K562 (cell line): ENCODE measurements around the gene DCTN5. TPM values are rescaled to one million over a fixed set of nuclear protein-coding genes. Genes with fewer than 3 reads are reported as not detected.

Experiments used
- ASH1L ChIP-seq: fragments of 450-650 bp; IDR thresholded peaks from 2 replicates; pipeline ENCODE4 v1.6.1; 2018; ENCODE audit warnings: borderline replicate concordance, mild to moderate bottlenecking, low read depth; ENCODE audit not compliant: partially characterized antibody
- ATF4 ChIP-seq: fragments of 450-650 bp; formaldehyde crosslinking; IDR thresholded peaks from 2 replicates; pipeline ENCODE4 v1.4.0; 2022; ENCODE audit warnings: mild to moderate bottlenecking, moderate library complexity
- ETS1 ChIP-seq: conservative IDR thresholded peaks from 2 replicates; pipeline ENCODE4 v1.6.1; 2011; ENCODE audit warnings: low read depth, mild to moderate bottlenecking, low read length; ENCODE audit not compliant: control insufficient read depth
- GABPA ChIP-seq: fragments of 200-800 bp; sonication (Bioruptor generic); conservative IDR thresholded peaks from 2 replicates; pipeline ENCODE4 v1.6.1; 2016; ENCODE audit warnings: low read depth, missing genetic modification characterization, missing compliant biosample characterization
- JUNB ChIP-seq: fragments of 450-650 bp; formaldehyde crosslinking; conservative IDR thresholded peaks from 2 replicates; pipeline ENCODE4 v1.4.0; 2020; ENCODE audit warnings: mild to moderate bottlenecking
- LEF1 ChIP-seq: fragments of 450-650 bp; IDR thresholded peaks from 2 replicates; pipeline ENCODE4 v1.6.1; 2016; ENCODE audit warnings: mild to moderate bottlenecking
- PML ChIP-seq: IDR thresholded peaks from 2 replicates; pipeline ENCODE4 v1.6.1; 2012; ENCODE audit warnings: low read length, inconsistent platforms
- POLR2H ChIP-seq: IDR thresholded peaks from 2 replicates; pipeline ENCODE4 v1.6.1; 2016; ENCODE audit warnings: missing genetic modification characterization, low read depth, mild to moderate bottlenecking, control low read depth, missing compliant biosample characterization, moderate library complexity
- SREBF1 ChIP-seq: fragments of 150-350 bp; IDR thresholded peaks from 2 replicates; pipeline ENCODE4 v1.6.1; 2014; ENCODE audit warnings: antibody characterized with exemption, low read depth, low read length, borderline replicate concordance
- SRSF7 ChIP-seq: fragments of 200-400 bp; formaldehyde crosslinking; optimal IDR thresholded peaks from 2 replicates; pipeline ENCODE3; 2017; ENCODE audit warnings: mild to moderate bottlenecking, low read depth, low read length
- TOE1 ChIP-seq, 2 experiments: fragments of 450-650 bp in 1 of 2; sonication (generic) in 1 of 2; formaldehyde crosslinking in 1 of 2; IDR thresholded peaks; 2 replicates each; pipeline versions ENCODE4 v1.7.1 to v1.8.0; 2016 to 2022; ENCODE audit warnings: borderline replicate concordance in 2 of 2, mild to moderate bottlenecking in 2 of 2, antibody characterized with exemption in 1 of 2, inconsistent platforms in 1 of 2, low read depth in 1 of 2, missing genetic modification reagents in 1 of 2, moderate library complexity in 1 of 2
- ZNF384 ChIP-seq: IDR thresholded peaks from 2 replicates; pipeline ENCODE4 v1.6.1; 2012; ENCODE audit warnings: low read depth, low read length, improper control_type of control experiment
- ZNF518B ChIP-seq: fragments of 250-450 bp; sonication (Bioruptor Pico); IDR thresholded peaks from 2 replicates; pipeline ENCODE4 v1.5.0; 2021; ENCODE audit warnings: mild to moderate bottlenecking, moderate library complexity
- ZNF699 ChIP-seq: fragments of 250-450 bp; sonication (Bioruptor Pico); IDR thresholded peaks from 2 replicates; pipeline ENCODE4 v1.8.0; 2021; ENCODE audit warnings: mild to moderate bottlenecking, moderate library complexity; ENCODE audit not compliant: insufficient replicate concordance
- polyA plus RNA-seq, 8 experiments: library from polyadenylated mRNA; depleted of rRNA in 4 of 8; stranded (reverse) in 5 of 8; unstranded in 3 of 8; fragments of >200 nt; fragmentation: Nextera tagmentation in 2 of 8; fragmentation: Illumina TruSeq in 1 of 8; extraction: Ambion mirVana in 2 of 8; extraction: Trizol in 1 of 8; gene quantifications; 2 replicates each; pipeline versions ENCODE4 v1.2.1 to v1.2.3, GENCODE V29; 2011 to 2014; ENCODE audit warnings: inconsistent platforms in 1 of 8, missing spikeins in 1 of 8
- total RNA-seq, 7 experiments: library from RNA; depleted of rRNA in 6 of 7; stranded (reverse); fragments of >200 nt in 6 of 7; fragmentation: Illumina TruSeq in 2 of 7; extraction: Trizol in 2 of 7; gene quantifications; 2 replicates each; pipeline versions ENCODE4 v1.2.1 to v1.2.3, GENCODE V29; 2011 to 2021; ENCODE audit warnings: low replicate concordance in 1 of 7

Gene DCTN5
- total and polyA plus RNA-seq, 9 of the 15 experiments (the other 6 are each of a cell fraction or from before 2014, with no cell fraction given), result 35.8 to 149 (median 75.9) TPM

GRCh38 chr16:23678430-23679273, 37.4 kb downstream of the DCTN5 start, which contains the start of gene PLK1 (continued):
- TF ChIP-seq ZNF518B (no peak), SREBF1 (no peak), SRSF7 (no peak), POLR2H (tag) (peak; percentile 37), JUNB (no peak), ZNF384 (no peak), PML (0 out of 2 replicates have a peak, but pooled peaks have one; percentile 19), TOE1 (IDR thresholded peaks at IDR 0.05; ENCODE audit: borderline replicate concordance) (peak; percentile 84; the same call in 1 of the 2 replicates), TOE1 (CRISPR knock-in tag; IDR thresholded peaks at IDR 0.05; ENCODE audit: borderline replicate concordance, low read depth) (no peak), GABPA (tag) (0 out of 2 replicates have a peak, but pooled peaks have one; percentile 21), ASH1L (no peak), LEF1 (peak; percentile 67; the same call in 1 of the 2 replicates), ATF4 (no peak), ETS1 (peak; percentile 61; the same call in 1 of the 2 replicates), ZNF699 (no peak)
